H1 (cell line): ENCODE data around the gene ZBED4. TPM values are rescaled to one million over a fixed set of nuclear protein-coding genes. Genes with fewer than 3 reads are reported as not detected.

ENCODE experiments used
- CTCF ChIA-PET: fragments of 300-600 bp; sonication (Branson Sonifier 250); formaldehyde crosslinking; loops from one replicate; lab custom pipeline; 2021; ENCODE audit not compliant: partially characterized antibody; lab: Charles Lee
- POLR2A ChIA-PET: fragments of 300-600 bp; sonication (Branson Sonifier 250); formaldehyde crosslinking; loops from one replicate; lab custom pipeline; 2021; ENCODE audit warnings: inconsistent platforms; ENCODE audit not compliant: partially characterized antibody; lab: Charles Lee
- DNase-seq, 2 experiments: peaks; one replicate each; pipeline versions ENCODE4 v3.0.0 to v3.0.0-alpha.2; 2010 to 2022; ENCODE audit warnings: low spot score in 2 of 2, low read depth in 1 of 2, mixed read lengths in 1 of 2
- FAIRE-seq: peaks from 2 replicates; lab custom pipeline; 2011; peaks lifted over from hg19 to GRCh38; lab: Jason Lieb, UNC
- H2AFZ ChIP-seq: 2 replicates; pipeline ENCODE4 v1.8.1; 2012; ENCODE audit warnings: low read length, inconsistent platforms
- H2AK5ac ChIP-seq: 2 replicates; pipeline ENCODE4 v1.6.1; 2013; ENCODE audit warnings: low read depth, low read length
- H2BK120ac ChIP-seq: replicated peaks from 2 replicates; pipeline ENCODE3; 2013; ENCODE audit warnings: low read depth, low read length, inconsistent platforms
- H2BK12ac ChIP-seq: 2 replicates; pipeline ENCODE4 v1.6.1; 2013; ENCODE audit warnings: low read depth, low read length
- H2BK15ac ChIP-seq: 2 replicates; pipeline ENCODE4 v1.6.1; 2013; ENCODE audit warnings: low read length
- H2BK20ac ChIP-seq: 2 replicates; pipeline ENCODE4 v1.6.1; 2013; ENCODE audit warnings: low read length
- H2BK5ac ChIP-seq: 2 replicates; pipeline ENCODE4 v1.6.1; 2013; ENCODE audit warnings: low read depth, low read length
- H3K14ac ChIP-seq: 2 replicates; pipeline ENCODE4 v1.6.1; 2013; ENCODE audit warnings: inconsistent platforms; ENCODE audit not compliant: insufficient read length
- H3K18ac ChIP-seq: 2 replicates; pipeline ENCODE4 v1.6.1; 2013; ENCODE audit warnings: low read length; ENCODE audit errors: extremely low read depth
- H3K23ac ChIP-seq: 2 replicates; pipeline ENCODE4 v1.6.1; 2013; ENCODE audit warnings: inconsistent platforms; ENCODE audit not compliant: insufficient read length
- H3K23me2 ChIP-seq: 2 replicates; pipeline ENCODE4 v1.6.1; 2013; ENCODE audit warnings: low read depth, low read length
- H3K27ac ChIP-seq: 2 replicates; pipeline ENCODE4 v1.6.1; 2011; ENCODE audit warnings: low read depth, low read length, inconsistent platforms
- H3K27me3 ChIP-seq, 4 experiments: replicated peaks in 1 of 4; 1 replicate in 1 of 4; 2 replicates in 3 of 4; pipeline versions ENCODE4 v1.6.1 to v1.8.1; 2011 to 2013; ENCODE audit warnings: low read length in 3 of 4, mild to moderate bottlenecking in 3 of 4, inconsistent platforms in 2 of 4, mixed read lengths in 2 of 4, moderate library complexity in 1 of 4; ENCODE audit not compliant: control insufficient read depth in 3 of 4, insufficient read depth in 3 of 4; ENCODE audit errors: extremely low read depth in 1 of 4
- H3K36me3 ChIP-seq, 4 experiments: 2 replicates each; pipeline versions ENCODE4 v1.6.1 to v1.8.1; 2011 to 2013; ENCODE audit warnings: mild to moderate bottlenecking in 4 of 4, low read length in 3 of 4, moderate library complexity in 2 of 4, control low read depth in 1 of 4, inconsistent platforms in 1 of 4; ENCODE audit not compliant: insufficient read depth in 4 of 4, control insufficient read depth in 2 of 4
- H3K4ac ChIP-seq: replicated peaks from 2 replicates; pipeline ENCODE3; 2013; ENCODE audit warnings: low read length, low read depth, mixed read lengths, inconsistent platforms; ENCODE audit not compliant: insufficient read length
- H3K4me1 ChIP-seq, 4 experiments: replicated peaks in 1 of 4; 1 replicate in 1 of 4; 2 replicates in 3 of 4; pipeline versions ENCODE4 v1.6.1 to v1.8.1; 2011 to 2013; ENCODE audit warnings: low read length in 3 of 4, inconsistent platforms in 2 of 4, mixed read lengths in 1 of 4; ENCODE audit not compliant: insufficient read depth in 4 of 4, control insufficient read depth in 3 of 4
- H3K4me2 ChIP-seq, 2 experiments: 2 replicates each; pipeline versions ENCODE4 v1.6.1 to v1.8.1; 2011 to 2013; ENCODE audit warnings: low read depth in 2 of 2, low read length in 2 of 2, control low read depth in 1 of 2, inconsistent platforms in 1 of 2, mild to moderate bottlenecking in 1 of 2; ENCODE audit not compliant: insufficient read depth in 1 of 2
- H3K4me3 ChIP-seq, 4 experiments: fragments of 200-600, 300-600 bp in 1 of 4; sonication (generic), shearing (Covaris generic), sonication (Bioruptor Twin) in 1 of 4; 2 replicates each; pipeline versions ENCODE4 v1.5.1 to v1.8.1; 2011 to 2016; ENCODE audit warnings: low read length in 4 of 4, low read depth in 3 of 4, control low read depth in 2 of 4, inconsistent platforms in 2 of 4, mild to moderate bottlenecking in 2 of 4, mixed read lengths in 1 of 4, moderate library complexity in 1 of 4; ENCODE audit not compliant: insufficient read depth in 2 of 4; ENCODE audit errors: extremely low read depth in 1 of 4
- H3K56ac ChIP-seq: replicated peaks from 2 replicates; pipeline ENCODE3; 2013; ENCODE audit warnings: low read depth, mild to moderate bottlenecking, mixed read lengths, low read length, inconsistent platforms; ENCODE audit not compliant: insufficient read length
- H3K79me1 ChIP-seq: 2 replicates; pipeline ENCODE4 v1.6.1; 2013; ENCODE audit warnings: low read depth, low read length, control low read depth
- H3K79me2 ChIP-seq, 2 experiments: 2 replicates each; pipeline versions ENCODE4 v1.6.1 to v1.8.1; 2012 to 2013; ENCODE audit warnings: low read length in 2 of 2, mild to moderate bottlenecking in 2 of 2, inconsistent platforms in 1 of 2; ENCODE audit not compliant: insufficient read depth in 2 of 2, control insufficient read depth in 1 of 2
- H3K9ac ChIP-seq, 4 experiments: replicated peaks in 1 of 4; 1 replicate in 1 of 4; 2 replicates in 3 of 4; pipeline versions ENCODE4 v1.6.1 to v1.8.1; 2011 to 2013; ENCODE audit warnings: low read depth in 3 of 4, low read length in 3 of 4, control low read depth in 2 of 4, mild to moderate bottlenecking in 2 of 4, moderate library complexity in 2 of 4, inconsistent platforms in 1 of 4; ENCODE audit errors: extremely low read depth in 1 of 4
- H3K9me3 ChIP-seq, 2 experiments: 2 replicates each; pipeline versions ENCODE4 v1.6.1 to v1.8.1; 2012 to 2013; ENCODE audit warnings: mild to moderate bottlenecking in 2 of 2, moderate library complexity in 2 of 2, control low read depth in 1 of 2, inconsistent platforms in 1 of 2, low read depth in 1 of 2, low read length in 1 of 2, mixed read lengths in 1 of 2; ENCODE audit not compliant: insufficient read depth in 2 of 2
- H4K20me1 ChIP-seq, 2 experiments: replicated peaks in 1 of 2; 2 replicates each; pipeline versions ENCODE3 to v1.8.1; 2011 to 2013; ENCODE audit warnings: inconsistent platforms in 2 of 2, low read length in 2 of 2, mild to moderate bottlenecking in 1 of 2; ENCODE audit not compliant: insufficient read depth in 2 of 2, control insufficient read depth in 1 of 2
- H4K5ac ChIP-seq: 2 replicates; pipeline ENCODE4 v1.6.1; 2013; ENCODE audit warnings: low read length, low read depth, mixed read lengths, inconsistent platforms; ENCODE audit not compliant: insufficient read length
- H4K8ac ChIP-seq: 2 replicates; pipeline ENCODE4 v1.8.0; 2013; ENCODE audit warnings: mild to moderate bottlenecking, moderate library complexity, low read length, inconsistent platforms; ENCODE audit not compliant: insufficient read depth; ENCODE audit errors: extremely low read depth
- H4K91ac ChIP-seq: replicated peaks from 2 replicates; pipeline ENCODE3; 2013; ENCODE audit warnings: low read length, mixed read lengths, inconsistent platforms; ENCODE audit not compliant: insufficient read length
- BCL11A ChIP-seq, 2 experiments: IDR thresholded peaks; one replicate each; pipeline ENCODE4 v1.6.1; 2011; ENCODE audit warnings: low read depth in 2 of 2, low read length in 2 of 2, mild to moderate bottlenecking in 2 of 2
- E2F6 ChIP-seq: IDR thresholded peaks from 2 replicates; pipeline ENCODE4 v1.6.1; 2012; ENCODE audit warnings: inconsistent platforms
- HDAC6 ChIP-seq: IDR thresholded peaks from one replicate; pipeline ENCODE4 v1.7.1; 2012; ENCODE audit warnings: low read depth, mild to moderate bottlenecking, inconsistent platforms, low read length, moderate library complexity
- NRF1 ChIP-seq: IDR thresholded peaks from 2 replicates; pipeline ENCODE4 v1.6.1; 2011; ENCODE audit warnings: mild to moderate bottlenecking, low read depth, low read length, improper control_type of control experiment
- RXRA ChIP-seq: IDR thresholded peaks from 2 replicates; pipeline ENCODE4 v1.6.1; 2011; ENCODE audit warnings: low read depth, mild to moderate bottlenecking, low read length, moderate library complexity; ENCODE audit not compliant: insufficient read depth
- SRF ChIP-seq: IDR thresholded peaks from 2 replicates; pipeline ENCODE4 v1.6.1; 2011; ENCODE audit warnings: mild to moderate bottlenecking, low read depth, low read length, moderate library complexity
- WGBS, 2 experiments: shearing (Covaris generic) in 1 of 2; methylation state at CpG; one replicate each; pipeline versions ENCODE4 v1.1.6 to v1.1.7; 2013 to 2015; ENCODE audit warnings: low lambda C conversion rate in 2 of 2, mixed read lengths in 2 of 2, inconsistent platforms in 1 of 2, low coverage in 1 of 2, missing lambda C conversion rate in 1 of 2; ENCODE audit not compliant: insufficient replicate concordance in 2 of 2, insufficient coverage in 1 of 2, insufficient read length in 1 of 2; ENCODE audit errors: extremely low coverage in 1 of 2, missing lambda C conversion rate in 1 of 2; 5-methylcytosine and 5-hydroxymethylcytosine counted together
- polyA plus RNA-seq, 7 experiments: library from polyadenylated mRNA; depleted of rRNA in 3 of 7; stranded (reverse) in 5 of 7; unstranded in 2 of 7; fragments of >200 nt in 5 of 7; fragments of 200-250 nt in 2 of 7; gene quantifications; 1 replicate in 5 of 7; 2 replicates in 1 of 7; 4 replicates in 1 of 7; pipeline versions ENCODE4 v1.2.1 to v1.2.3, GENCODE V29; 2011 to 2013; ENCODE audit warnings: missing spikeins in 2 of 7, mixed read lengths in 2 of 7
- total RNA-seq: library from RNA; stranded (reverse); fragmentation: NEBNext Ultra II Directional; extraction: Animal tissue kit (Norgen Biotek cat#: 25700); gene quantifications from 2 replicates; pipeline ENCODE4 v1.2.1, GENCODE V29; 2021

Gene ZBED4
- total and polyA plus RNA-seq, 2 of the 8 experiments (the other 6 are each of a cell fraction or from before 2014, with no cell fraction given) = 11.0 to 28.3 TPM

GRCh38 chr22:49934891-49935557, 81.4 kb downstream of the ZBED4 start:
- Histone ChIP-seq H4K5ac (peak overlapping the region; percentile 53), H3K23ac (no peak overlapping the region), H2BK15ac (peak overlapping the region; percentile 46; the same call in 1 of the 2 replicates), H2AFZ (no peak overlapping the region), H3K14ac (no peak overlapping the region), H3K4ac (peak overlapping the region; percentile 38), H3K79me2 (no peaks in the 10 kb centered on the region), H3K4me3 (peak overlapping the region in 2 of 4 experiments; percentile 21 to 61; a peak in 4 of 8 replicates), H2BK20ac (no peak overlapping the region), H3K56ac (no peak overlapping the region), H3K4me1 (peaks cover 5 to 21% (median 11%) of the 10 kb centered on the region in 4 experiments), H2BK120ac (no peak overlapping the region), H2BK12ac (peak overlapping the region; percentile 27; the same call in 1 of the 2 replicates), H3K18ac (peak overlapping the region; percentile 90), H3K79me1 (no peaks in the 10 kb centered on the region; the same call in 1 of the 2 replicates), H4K20me1 (peaks cover 0 to 7% of the 10 kb centered on the region in 2 experiments), H4K8ac (no peak overlapping the region; the same call in 1 of the 2 replicates), H2AK5ac (no peak overlapping the region), H3K9ac (no peak overlapping the region), H3K9me3 (no peaks in the 10 kb centered on the region), H3K27ac (no peak overlapping the region), H3K27me3 (peaks cover 0 to 6% (median 5%) of the 10 kb centered on the region in 4 experiments; a peak in 6 of 7 replicates), H3K23me2 (peaks cover 8% of the 10 kb centered on the region; the same call in 1 of the 2 replicates), H3K36me3 (no peaks in the 10 kb centered on the region), H2BK5ac (no peak overlapping the region; the same call in 1 of the 2 replicates), H4K91ac (peak overlapping the region; percentile 40), H3K4me2 (peak overlapping the region; percentile 54 to 76; a peak in 3 of 4 replicates)
- DNase-seq (peak in 1 of 2 experiments; percentile 77), FAIRE-seq (no peak)
- POLR2A ChIA-PET = no interaction called here
- TF ChIP-seq E2F6 (peak; percentile 35; the same call in 1 of the 2 replicates), RXRA (no peak), BCL11A (IDR thresholded peaks at IDR 0.05; ENCODE audit: low read depth in 2 of 2, low read length in 2 of 2) (no peak), NRF1 (no peak), HDAC6 (no peak), SRF (no peak)
- CTCF ChIA-PET = no interaction called here
- WGBS, 2 experiments = 18% methylated on average over 13 of the region's 56 CpGs; no CpG with 5 or more reads in 1 of the 2 experiments
